Germinal center (tissue), 1 donor: Measurements from ENCODE around the gene MYO9A.
A peak's percentile ranks its signal among the peaks of the same experiment; 100 is the strongest.
"Not testable (repeated sequence)": the region's sequence is repeated elsewhere in the genome, so short reads cannot be mapped to it uniquely, and the experiment has no call there.

ENCODE experiments used
- DNase-seq: peaks from one replicate; pipeline ENCODE4 v3.0.0; 2012; ENCODE audit warnings: mixed read lengths, low spot score

MYO9A gene

DNA sequence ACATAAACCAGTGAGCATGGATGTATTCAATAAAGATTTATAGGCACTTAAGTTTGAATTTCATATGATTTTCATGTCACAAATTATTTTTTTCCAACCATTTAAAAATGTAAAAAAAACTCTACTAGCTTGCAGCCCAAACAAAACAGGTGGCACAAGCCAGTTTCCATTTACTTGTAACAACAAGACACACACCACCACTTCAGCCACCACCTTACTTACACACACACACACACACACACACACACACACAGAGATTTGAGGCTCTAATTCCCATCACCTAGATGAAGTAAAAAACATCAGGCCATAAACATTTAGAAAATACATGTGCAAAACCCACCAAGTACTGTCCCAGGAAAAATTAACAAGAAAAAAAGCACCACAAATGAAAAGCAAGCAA is 25.3 kb downstream of the MYO9A start:
- DNase-seq: no peak

DNA sequence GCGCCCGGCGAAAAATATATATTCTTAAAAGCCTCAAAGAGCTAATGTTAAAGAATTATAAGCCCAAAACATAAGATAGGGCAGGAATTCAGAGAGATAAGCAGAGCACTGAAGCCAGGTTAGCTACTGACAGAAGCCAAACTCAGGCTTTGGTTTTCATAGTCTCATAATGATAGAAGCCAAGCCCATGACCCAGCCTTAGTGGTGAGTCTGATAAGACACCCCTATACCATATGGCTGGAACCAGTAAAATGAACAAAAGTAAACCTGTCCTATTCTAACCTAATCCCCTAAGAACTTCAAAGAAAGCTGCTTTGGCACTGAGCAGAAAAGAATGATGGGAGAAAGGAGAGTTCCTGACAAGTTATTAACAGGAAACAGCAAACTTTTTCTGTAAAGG is 25.9 kb downstream of the MYO9A start:
- no peak for DNase-seq

DNA sequence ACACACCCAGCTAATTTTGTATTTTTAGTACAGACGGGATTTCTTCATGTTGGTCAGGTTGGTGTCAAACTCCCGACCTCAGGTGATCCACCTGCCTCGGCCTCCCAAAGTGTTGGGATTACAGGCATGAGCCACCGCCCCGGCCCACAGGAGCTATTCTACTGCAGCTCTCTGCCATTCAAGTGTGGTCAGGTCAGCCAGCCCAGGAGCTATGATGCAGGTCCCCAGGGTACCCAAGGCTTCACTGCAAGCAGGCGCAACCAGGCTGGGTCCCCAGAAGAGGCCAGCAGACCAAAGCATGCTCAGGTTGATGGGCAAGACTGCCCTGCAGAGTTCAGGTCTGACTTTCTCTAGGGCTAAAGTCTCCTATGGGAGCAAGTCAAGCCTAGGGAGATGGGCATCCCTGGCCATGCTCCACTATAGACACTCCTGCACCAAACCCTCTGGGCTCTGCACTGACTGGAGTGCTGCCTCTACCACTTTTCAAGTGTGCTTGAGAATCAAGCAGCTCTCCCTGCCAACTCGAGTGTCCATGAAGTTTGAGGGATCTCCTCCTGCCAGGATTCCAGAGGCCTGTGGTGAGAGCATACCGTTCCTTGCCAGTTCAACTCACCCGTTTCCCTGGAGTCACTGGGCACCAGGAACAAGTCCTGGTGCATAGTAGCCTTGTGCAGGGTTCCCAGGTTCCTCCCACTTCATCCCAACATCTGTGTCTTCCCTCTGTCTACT is 30.9 kb downstream of the MYO9A start:
- DNase-seq: no peak

DNA sequence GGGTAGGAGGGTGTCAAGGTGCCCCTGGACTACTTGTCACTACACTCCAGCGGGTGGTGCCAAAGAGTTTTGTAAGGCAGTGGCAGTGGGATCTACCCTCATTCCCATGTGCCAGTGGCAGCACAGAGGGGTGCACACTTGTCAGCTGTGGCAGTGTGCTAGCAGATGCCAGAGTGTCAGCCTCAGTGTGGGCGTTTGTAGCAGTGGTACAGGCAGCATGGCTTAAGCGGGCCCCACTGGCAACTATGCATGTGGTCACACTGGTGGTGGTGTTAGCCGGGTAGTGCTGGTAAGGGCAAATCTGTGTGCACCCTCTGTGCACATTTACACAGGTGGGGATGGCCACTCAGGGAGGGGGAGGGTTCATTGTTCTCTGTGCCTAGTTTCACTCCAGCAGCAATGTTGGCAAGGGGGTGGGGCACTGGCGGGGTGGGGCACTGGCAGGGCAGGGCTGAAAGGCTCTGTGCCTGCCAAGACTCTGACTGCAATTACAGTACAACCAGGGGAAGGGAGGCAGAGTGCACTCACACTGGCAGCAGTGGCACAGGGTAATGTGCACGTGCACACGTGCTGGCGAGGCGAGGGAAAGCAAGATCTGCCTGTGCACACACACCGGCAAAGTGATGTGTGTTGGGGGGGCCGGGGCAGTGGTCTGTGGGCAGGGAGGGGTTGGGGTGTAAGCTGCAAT is 31.8 kb downstream of the MYO9A start:
- DNase-seq: no peak

DNA sequence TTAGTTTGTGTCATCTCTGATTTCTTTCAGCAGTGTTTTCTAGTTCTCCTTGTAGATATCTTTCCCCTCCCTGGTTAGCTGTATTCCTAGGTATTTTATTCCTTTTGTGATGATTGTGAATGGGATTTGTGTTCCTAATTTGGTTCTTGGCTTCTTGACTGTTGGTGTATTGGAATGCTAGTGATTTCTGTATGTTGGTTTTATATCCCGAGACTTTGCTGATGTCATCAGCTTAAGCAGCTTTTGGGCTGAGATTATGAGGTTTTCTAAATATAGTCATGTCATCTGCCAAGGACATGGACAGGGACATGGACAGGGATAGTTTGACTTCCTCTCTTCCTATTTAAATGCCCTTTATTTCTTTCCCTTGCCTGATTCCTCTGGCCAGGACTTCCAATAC is 35.8 kb downstream of the MYO9A start:
- DNase-seq: no peak

DNA sequence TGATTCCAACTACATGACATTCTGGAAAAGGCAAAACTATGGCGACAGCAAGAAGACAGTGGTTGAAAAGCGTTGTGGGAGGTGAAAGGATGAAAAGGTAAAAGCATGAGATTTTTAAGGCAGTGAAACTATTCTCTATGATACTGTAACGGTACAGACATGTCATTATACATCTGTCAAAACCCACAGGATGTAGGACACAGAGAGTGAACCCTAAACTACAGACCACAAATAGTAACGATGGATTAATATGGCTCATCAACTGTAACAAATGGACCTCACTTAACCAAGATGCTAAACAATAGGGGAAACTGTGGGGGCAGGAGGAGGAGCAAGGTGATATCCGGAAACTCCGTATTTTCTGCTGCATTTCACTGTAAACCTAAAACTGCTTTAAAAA is 39.1 kb downstream of the MYO9A start:
- DNase-seq: no peak

DNA sequence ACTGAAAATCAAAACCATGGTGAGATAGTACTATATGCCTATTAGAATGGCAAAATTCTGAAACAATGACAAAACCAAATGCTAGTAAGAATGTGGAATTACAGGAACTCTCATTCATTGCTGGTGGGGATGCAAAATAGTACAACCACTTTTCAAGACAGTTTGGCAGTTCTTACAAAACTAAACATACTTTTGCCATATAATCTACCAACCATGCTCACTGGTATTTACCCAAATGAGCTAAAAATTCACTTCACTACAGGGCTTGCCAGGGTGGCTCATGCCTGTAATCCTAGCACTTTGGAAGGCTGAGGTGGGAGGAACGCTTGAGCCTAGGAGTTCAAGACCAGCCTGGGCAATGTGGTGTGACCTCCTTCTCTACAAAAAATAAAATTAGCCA is 40.0 kb downstream of the MYO9A start:
- DNase-seq: no peak

DNA sequence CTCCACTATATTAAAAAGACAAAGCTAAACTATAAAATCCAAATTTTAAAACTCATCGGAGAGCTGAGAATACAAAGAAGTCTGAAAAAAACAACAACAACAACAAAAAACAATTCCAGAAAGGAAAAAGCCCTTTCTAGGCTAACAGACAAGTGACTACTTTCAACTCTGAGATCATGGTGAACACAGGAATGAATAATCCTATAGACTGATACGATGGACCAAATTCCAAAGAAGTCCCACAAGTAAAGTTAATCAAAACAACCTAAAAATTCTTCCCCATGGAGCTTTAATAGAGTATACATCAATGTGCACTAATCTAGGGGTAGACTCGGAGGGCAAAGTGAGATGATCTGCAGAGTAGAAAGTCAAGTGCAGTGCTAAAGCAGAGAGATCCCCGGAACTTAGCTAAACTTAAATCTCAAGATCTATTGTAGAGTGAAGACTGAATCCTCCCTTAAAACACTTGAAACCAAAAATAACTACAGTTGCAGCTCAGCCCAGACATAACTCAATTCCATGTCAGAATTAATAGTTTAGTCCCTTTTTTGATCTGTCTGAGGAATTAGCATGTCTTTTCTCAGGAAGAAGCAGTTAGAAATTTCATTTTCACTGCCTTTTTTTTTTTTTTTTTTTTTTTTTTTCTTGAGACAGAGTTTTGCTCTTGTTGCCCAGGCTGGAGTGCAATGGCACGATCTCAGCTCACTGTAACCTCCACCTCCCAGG is 43.5 kb downstream of the MYO9A start:
- DNase-seq: no peak

DNA sequence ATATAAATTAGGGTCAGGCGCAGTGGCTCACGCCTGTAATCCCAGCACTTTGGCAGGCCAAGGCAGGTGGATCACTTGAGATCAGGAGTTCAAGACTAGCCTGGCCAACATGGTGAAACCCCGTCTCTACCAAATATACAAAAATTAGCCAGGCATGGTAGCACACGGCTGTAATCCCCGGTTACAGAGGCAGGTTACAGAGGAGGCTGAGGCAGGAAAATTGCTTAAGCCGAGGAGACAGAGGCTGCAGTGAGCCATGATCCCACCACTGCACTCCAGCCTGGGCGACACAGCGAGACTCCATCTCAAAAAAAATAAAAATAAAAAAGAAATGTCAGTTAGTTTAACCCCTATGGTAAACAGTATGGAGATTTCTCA is 46.5 kb downstream of the MYO9A start:
- DNase-seq: not testable (repeated sequence)

DNA sequence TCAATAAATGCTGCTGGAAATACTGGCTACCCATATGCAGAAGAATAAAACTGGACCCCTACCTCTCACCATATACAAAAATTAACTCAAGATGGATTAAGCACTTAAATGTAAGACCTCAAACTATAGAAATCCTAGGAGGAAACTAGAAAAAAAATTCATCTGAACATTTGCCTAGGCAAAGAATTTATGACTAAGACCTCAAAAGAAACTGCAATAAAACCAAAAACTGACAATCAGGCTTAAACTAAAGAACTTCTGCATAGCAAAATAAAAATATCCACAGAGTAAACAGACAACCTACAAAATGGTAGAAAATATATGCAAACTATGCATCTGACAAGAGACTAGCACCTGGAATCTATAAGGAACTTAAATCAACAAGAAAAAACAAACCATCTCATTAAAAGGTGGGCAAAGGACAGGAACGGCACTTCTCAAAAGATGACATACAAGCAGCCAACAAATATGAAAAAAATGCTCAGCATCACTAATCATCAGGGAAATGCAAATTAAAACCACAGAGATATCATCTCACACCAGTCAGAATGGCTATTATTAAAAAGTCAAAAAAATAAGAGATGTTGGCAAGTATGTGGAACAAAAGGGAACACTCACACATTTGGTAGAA is 47.0 kb downstream of the MYO9A start:
- peak; percentile 14 for DNase-seq

DNA sequence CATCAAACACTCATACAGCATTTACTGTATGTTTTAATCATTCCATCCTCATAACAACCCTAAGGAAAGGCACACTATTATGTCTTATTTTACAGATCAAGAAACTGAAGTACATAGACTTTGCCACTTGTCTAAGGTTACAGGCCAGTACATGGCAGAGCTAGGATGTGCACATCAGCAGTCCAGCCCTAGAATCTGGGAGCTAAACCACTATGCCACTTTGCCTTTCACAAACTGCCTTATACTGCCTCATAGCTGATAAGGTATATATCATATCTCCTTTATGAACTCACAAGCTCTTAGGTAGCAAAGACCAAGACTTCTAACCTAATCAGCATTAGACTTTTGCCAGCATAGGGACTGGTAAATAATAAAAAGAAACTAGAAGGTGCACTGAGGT is 49.1 kb downstream of the MYO9A start:
- no peak for DNase-seq

DNA sequence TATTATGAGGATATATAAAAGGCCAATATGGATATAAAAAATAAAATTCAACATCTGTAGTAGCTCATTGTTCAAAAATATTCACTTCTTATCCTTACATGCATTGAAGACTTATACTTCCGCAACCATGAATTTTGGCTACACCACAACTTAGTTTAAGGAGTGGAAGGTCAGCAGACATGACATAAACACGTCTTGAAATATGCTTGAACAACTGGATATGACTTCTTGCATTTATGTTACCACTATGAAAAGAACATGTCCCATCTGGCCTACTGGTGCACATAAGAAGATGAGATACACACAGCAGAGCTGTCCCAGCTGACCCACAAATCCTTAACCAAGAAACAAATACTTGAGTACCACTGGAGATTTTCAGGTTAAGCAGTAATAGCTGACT is 52.1 kb downstream of the MYO9A start:
- no peak for DNase-seq

DNA sequence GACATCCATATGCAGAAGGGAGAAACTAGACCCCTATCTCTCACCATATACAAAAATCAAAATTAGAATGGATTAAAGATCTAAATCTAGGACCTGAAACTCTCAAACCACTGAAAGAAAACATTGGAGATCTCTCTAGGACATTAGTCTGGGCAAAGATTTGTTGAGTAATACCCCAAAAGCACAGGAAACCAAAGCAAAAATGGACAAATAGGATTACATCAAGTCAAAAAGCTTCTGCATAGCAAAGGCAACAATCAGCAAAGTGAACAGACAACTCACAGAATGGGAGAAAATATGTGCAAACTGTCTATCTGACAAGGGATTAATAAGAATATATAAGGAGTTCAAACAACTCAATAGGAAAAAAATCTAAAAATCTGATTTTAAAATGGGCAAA is 54.8 kb downstream of the MYO9A start:
- DNase-seq: no peak

DNA sequence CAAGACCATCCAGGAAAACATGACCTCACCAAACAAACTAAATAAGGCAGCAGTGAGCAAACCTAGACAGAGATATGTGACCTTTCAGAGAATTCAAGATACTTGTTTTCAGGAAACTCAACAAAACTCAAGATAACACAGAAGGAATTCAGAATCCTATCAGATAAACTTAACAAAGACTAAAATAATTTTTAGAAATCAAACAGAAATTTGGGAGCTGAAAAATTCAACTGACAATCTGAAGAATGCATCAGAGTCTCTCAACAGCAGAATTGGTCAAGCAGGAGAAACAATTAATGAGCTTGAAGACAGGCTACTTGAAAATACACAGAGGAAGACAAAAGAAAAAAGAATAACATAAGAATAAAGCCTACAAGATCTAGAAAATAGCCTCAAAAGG is 55.6 kb downstream of the MYO9A start:
- DNase-seq: no peak

DNA sequence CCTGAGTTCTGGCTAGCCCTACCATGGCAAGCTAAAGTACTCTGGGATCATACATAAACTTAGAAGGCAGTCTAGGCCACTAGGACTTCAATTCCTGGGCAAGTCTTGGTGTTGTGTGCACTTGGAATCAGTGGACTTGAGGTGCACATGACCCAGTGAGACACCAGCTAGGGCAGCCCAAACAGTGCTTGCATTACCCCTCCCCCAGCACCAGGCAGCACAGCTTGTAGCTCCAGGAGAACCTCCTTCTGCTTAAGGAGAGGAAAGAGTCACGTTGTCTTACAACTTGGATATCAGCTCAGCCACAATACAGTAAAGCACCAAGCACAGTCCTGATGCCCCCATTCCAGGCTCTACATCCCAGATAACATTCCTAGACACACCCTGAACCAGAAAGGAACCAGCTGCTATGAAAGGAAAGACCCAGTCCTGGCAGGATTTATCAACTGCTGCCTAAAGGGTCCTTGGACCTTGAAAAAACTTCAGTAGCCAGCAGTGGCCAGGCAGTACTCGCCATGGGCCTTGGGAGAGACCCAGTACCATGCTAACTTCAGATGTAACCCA is 57.2 kb downstream of the MYO9A start:
- DNase-seq: no peak

DNA sequence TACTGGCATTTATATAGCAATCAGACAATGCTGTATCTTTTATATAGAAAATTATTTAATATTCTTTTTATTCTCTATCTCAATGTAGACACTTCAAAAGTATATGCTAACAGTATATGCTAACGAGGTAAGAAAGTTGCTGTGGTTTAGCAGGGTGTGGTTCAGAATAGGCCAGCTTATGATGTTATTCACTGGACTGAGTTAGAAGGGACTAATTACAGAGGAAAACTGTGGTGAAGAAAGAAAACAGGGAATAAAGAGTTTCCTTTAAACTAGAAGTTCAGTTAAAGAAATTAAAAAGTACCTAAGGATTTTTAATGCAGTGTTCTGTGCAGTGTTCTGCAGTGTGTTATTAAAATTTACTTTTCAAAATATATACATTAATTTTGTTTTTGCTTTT is 59.4 kb downstream of the MYO9A start:
- DNase-seq: no peak

DNA sequence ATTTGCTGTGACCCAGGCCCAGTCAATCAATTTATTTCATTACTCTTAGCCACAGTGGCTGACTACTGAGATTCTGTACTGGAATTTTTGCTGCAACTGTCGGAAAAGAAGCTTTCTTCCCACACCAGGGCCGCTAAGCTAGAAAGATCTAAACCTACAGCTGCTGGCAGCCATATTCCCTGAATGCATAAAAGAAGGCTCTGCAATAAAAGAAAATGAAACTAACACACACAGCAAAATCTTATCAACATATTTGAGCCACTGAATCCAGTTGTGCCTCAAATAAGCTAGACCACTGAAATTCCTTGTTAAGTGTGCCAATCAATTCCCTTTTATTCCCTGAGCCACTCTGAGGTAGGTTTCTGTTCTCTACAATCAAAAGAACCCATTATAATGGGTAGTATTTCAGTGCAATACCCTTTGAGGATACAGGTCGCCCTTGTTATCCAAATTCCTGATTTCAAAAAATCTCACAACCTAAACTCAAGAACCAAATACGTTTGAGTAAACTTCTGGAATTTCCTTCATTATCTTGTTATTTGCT is 60.3 kb downstream of the MYO9A start:
- no peak for DNase-seq

DNA sequence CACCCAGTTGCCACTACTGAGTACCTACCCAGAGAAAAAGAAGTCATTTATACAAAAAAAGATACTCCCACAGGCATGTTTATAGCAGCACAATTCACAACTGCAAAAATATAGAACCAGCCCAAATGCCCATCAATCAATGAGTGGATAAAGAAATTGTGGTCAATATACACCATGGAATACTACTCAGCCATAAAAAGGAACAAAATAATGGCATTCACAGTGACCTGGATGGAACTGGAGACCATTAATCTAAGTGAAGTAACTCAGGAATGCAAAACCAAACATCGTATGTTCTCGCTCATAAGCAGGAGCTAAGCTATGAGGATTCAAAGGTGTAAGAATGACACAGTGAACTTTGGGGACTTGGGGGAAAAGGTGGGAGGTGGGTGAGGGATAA is 61.7 kb downstream of the MYO9A start:
- not testable (repeated sequence) for DNase-seq

DNA sequence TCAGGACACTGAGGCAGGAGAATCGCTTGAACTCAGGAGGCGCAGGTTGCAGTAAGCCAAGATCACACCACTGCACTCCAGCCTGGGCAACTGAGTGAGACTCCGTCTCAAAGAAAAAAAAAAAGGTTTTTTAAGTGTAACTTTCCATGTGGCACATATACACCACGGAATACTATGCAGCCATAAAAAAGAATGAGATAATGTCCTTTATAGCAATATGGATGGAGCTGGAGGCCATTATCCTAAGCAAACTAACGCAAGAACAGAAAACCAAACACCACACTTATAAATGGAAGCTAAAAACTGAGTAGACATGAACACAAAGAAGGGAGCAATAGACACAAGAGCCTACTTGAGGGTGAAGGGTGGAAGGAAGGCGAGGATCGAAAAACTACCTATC is 64.7 kb downstream of the MYO9A start:
- DNase-seq: not testable (repeated sequence)

DNA sequence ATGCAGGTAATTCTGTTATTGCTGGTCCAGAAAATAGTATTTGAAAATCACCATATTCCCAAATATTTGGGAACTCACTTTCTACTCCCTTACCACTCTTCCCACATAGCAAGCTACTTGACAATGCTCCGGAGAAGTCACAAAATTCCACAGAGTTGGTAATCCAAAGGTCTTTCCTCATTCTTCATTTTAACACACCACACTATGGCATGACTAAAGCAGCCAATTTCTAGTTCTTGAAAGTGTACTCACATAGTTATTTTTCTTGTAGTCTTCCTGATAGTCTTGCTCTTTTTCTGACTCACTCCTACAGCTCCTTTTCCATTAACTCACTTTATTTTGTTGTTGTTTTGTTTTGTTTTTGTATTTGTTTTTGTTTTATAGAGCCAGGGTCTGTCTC is 67.2 kb downstream of the MYO9A start:
- no peak for DNase-seq

DNA sequence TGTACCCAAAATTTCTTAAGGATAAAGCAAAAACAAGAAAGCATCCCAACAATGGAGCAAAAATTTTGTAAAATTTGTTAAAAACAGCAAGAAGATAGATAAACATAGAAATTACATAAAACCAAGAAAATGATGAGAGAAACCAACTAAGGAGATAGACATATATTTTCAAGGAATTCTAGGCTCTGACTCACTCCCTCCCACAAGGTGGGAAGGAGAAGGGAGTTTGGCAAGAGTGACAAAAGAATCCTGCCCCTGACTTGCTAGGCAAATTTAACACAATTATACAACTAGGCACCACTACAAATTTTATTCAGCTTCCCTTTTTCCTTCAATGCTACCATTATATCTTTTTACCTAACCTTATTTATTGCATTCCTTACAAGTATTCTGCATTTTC is 70.9 kb downstream of the MYO9A start:
- no peak for DNase-seq

DNA sequence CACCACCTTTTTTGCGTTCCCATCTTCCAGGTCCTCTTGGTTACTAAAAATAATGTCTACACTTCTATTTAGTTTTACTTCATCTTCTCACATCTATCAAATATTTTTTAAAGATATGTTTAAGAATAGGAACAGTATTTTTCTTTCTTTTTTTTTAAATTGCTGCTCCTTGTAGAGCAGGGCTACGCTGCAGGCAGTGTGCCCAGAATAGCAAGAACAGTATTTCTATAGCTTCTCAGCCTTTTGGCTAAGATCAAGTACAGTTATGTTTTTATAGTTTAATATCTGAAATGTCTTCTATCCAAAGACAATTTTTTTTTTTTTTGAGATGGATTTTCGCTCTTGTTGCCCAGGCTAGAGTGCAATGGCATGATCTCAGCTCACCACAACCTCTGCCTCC is 73.0 kb downstream of the MYO9A start:
- DNase-seq: no peak
